HCT116 (cell line): ENCODE results near the gene CADPS.

Source experiments
- EZH2 ChIP-seq: fragments of 200-600 bp; sonication (generic); IDR thresholded peaks from 2 replicates; pipeline ENCODE4 v1.6.1; 2017; ENCODE audit warnings: antibody characterized with exemption, mixed run types
- POLR2A ChIP-seq: IDR thresholded peaks from 2 replicates; pipeline ENCODE4 v1.7.0; 2011; ENCODE audit warnings: borderline replicate concordance; ENCODE audit not compliant: insufficient read depth, insufficient read length; ENCODE audit errors: extremely low read depth
- RAD21 ChIP-seq: IDR thresholded peaks from 2 replicates; pipeline ENCODE4 v1.6.1; 2012; ENCODE audit warnings: low read depth, mild to moderate bottlenecking

DNA sequence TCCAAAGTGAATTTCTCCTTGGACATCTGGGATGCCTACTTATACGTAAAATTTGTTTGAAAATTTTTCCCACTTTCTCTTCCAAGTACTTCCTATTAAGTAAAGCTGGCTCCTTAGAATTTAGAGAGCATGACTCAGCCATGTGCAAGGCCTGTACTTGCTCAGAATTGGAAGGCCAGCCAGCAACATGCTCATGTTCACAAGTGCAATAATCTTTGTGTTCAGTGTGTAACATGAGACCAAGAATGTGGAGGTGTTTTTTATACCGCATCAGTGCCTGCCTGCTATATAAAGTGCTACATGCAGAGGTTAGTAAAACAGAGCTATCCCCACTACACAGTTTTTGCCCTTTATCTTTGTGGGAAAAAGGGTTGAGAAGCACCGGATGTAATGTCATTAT is 349.9 kb downstream of the CADPS start:
- no peak for TF ChIP-seq RAD21
- TF ChIP-seq EZH2, result no peak
- no peak for TF ChIP-seq POLR2A
